ENCODE results near the gene MSRB1. TPM values are rescaled to one million over a fixed set of nuclear protein-coding genes. Genes with fewer than 3 reads are reported as not detected.

Gene MSRB1
- total and polyA plus RNA-seq, 2 of the 13 experiments (the other 11 are each of a cell fraction or from before 2014, with no cell fraction given) = 32.1 to 75.4 TPM

DNA sequence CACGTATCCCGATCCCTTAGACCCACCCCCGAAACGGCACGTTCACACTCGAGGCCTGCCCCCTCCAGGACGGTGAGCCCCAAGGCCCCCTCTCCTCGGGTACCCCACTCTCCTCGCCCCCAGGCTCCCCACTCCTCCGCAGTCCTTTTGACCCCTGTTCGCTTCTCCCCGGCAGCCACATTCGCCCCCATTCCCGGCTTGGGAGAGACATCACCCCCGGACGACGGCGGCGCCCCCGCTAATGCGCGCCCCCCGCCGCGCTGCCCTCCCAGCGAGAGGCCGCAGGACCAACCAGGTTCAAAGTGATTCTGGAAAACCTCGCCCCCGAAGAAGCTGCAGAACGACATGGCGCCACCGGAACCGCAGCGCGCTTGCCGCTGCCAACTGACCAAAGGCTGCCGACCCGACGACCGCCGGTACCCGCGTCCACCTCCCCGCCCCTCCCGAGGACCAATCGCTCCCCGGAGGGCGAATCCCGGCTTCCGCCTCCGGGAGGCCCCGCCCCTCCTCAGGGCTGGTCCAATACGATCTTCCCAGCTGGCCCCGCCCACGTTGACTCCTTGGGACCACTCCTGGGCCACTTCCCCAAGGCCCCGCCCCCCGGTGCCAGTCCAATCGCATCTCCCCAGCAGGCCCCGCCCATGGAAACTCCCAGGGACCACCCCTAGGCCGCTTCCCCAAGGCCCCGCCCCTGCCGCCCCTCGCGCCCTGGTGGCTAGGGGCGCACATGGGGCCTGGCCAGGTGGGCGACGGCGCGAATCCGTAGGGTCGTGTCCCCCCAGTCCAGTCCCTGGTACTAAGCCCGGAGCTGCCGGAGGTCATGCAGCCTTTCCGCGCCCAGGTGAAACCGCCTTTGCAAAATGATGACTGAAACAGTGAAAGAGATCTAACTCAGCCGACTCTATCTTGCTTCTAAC is at the start of gene MSRB1 (continued):
- TF ChIP-seq, protein P1, sequence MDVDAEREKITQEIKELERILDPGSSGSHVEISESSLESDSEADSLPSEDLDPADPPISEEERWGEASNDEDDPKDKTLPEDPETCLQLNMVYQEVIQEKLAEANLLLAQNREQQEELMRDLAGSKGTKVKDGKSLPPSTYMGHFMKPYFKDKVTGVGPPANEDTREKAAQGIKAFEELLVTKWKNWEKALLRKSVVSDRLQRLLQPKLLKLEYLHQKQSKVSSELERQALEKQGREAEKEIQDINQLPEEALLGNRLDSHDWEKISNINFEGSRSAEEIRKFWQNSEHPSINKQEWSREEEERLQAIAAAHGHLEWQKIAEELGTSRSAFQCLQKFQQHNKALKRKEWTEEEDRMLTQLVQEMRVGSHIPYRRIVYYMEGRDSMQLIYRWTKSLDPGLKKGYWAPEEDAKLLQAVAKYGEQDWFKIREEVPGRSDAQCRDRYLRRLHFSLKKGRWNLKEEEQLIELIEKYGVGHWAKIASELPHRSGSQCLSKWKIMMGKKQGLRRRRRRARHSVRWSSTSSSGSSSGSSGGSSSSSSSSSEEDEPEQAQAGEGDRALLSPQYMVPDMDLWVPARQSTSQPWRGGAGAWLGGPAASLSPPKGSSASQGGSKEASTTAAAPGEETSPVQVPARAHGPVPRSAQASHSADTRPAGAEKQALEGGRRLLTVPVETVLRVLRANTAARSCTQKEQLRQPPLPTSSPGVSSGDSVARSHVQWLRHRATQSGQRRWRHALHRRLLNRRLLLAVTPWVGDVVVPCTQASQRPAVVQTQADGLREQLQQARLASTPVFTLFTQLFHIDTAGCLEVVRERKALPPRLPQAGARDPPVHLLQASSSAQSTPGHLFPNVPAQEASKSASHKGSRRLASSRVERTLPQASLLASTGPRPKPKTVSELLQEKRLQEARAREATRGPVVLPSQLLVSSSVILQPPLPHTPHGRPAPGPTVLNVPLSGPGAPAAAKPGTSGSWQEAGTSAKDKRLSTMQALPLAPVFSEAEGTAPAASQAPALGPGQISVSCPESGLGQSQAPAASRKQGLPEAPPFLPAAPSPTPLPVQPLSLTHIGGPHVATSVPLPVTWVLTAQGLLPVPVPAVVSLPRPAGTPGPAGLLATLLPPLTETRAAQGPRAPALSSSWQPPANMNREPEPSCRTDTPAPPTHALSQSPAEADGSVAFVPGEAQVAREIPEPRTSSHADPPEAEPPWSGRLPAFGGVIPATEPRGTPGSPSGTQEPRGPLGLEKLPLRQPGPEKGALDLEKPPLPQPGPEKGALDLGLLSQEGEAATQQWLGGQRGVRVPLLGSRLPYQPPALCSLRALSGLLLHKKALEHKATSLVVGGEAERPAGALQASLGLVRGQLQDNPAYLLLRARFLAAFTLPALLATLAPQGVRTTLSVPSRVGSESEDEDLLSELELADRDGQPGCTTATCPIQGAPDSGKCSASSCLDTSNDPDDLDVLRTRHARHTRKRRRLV (CRISPR knock-in tag; IDR thresholded peaks at IDR 0.05) = peak; percentile 67; the same call in 1 of the 2 replicates
- no peak for TF ChIP-seq BCL6 (CRISPR knock-in tag; IDR thresholded peaks at IDR 0.05)
- no peak for TF ChIP-seq MATR3 (CRISPR knock-in tag; IDR thresholded peaks at IDR 0.05)
- 0 out of 2 replicates have a peak, but pooled peaks have one; percentile 77 for TF ChIP-seq SNAI1 (CRISPR knock-in tag; IDR thresholded peaks at IDR 0.05; ENCODE audit: borderline replicate concordance)
- peak; percentile 89 for TF ChIP-seq ZSCAN22 (CRISPR knock-in tag; IDR thresholded peaks at IDR 0.05)
- TF ChIP-seq, protein P2, sequence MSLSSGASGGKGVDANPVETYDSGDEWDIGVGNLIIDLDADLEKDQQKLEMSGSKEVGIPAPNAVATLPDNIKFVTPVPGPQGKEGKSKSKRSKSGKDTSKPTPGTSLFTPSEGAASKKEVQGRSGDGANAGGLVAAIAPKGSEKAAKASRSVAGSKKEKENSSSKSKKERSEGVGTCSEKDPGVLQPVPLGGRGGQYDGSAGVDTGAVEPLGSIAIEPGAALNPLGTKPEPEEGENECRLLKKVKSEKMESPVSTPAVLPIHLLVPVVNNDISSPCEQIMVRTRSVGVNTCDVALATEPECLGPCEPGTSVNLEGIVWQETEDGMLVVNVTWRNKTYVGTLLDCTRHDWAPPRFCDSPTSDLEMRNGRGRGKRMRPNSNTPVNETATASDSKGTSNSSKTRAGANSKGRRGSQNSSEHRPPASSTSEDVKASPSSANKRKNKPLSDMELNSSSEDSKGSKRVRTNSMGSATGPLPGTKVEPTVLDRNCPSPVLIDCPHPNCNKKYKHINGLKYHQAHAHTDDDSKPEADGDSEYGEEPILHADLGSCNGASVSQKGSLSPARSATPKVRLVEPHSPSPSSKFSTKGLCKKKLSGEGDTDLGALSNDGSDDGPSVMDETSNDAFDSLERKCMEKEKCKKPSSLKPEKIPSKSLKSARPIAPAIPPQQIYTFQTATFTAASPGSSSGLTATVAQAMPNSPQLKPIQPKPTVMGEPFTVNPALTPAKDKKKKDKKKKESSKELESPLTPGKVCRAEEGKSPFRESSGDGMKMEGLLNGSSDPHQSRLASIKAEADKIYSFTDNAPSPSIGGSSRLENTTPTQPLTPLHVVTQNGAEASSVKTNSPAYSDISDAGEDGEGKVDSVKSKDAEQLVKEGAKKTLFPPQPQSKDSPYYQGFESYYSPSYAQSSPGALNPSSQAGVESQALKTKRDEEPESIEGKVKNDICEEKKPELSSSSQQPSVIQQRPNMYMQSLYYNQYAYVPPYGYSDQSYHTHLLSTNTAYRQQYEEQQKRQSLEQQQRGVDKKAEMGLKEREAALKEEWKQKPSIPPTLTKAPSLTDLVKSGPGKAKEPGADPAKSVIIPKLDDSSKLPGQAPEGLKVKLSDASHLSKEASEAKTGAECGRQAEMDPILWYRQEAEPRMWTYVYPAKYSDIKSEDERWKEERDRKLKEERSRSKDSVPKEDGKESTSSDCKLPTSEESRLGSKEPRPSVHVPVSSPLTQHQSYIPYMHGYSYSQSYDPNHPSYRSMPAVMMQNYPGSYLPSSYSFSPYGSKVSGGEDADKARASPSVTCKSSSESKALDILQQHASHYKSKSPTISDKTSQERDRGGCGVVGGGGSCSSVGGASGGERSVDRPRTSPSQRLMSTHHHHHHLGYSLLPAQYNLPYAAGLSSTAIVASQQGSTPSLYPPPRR (CRISPR knock-in tag; IDR thresholded peaks at IDR 0.05; ENCODE audit: borderline replicate concordance) = 0 out of 2 replicates have a peak, but pooled peaks have one; percentile 55
- TF ChIP-seq ZNF672 (CRISPR knock-in tag; IDR thresholded peaks at IDR 0.05) = no peak
- no peak for TF ChIP-seq SNRNP70 (IDR thresholded peaks at IDR 0.05; ENCODE audit: low read depth, low read length)
- peak; percentile 39; the same call in 1 of the 2 replicates for TF ChIP-seq NFKBIZ (CRISPR knock-in tag; IDR thresholded peaks at IDR 0.05)
- no peak for TF ChIP-seq TOE1 (CRISPR knock-in tag; IDR thresholded peaks at IDR 0.05)
- no peak for TF ChIP-seq ISX (CRISPR knock-in tag; conservative IDR thresholded peaks at IDR 0.05)
- no peak for TF ChIP-seq JARID2 (CRISPR knock-in tag; IDR thresholded peaks at IDR 0.05; ENCODE audit: insufficient replicate concordance)
- TF ChIP-seq IKZF1 (IDR thresholded peaks at IDR 0.05) = no peak
- no peak for TF ChIP-seq U2AF2 (IDR thresholded peaks at IDR 0.05; ENCODE audit: low read depth, low read length)
- peak; percentile 88 for TF ChIP-seq KLF11 (CRISPR knock-in tag; IDR thresholded peaks at IDR 0.05)
- peak; percentile 89 for TF ChIP-seq GABPB1 (CRISPR knock-in tag; IDR thresholded peaks at IDR 0.05)
- no peak; the same call in 1 of the 2 replicates for TF ChIP-seq ZNF143 (CRISPR knock-in tag; IDR thresholded peaks at IDR 0.05)
- TF ChIP-seq, protein P3, sequence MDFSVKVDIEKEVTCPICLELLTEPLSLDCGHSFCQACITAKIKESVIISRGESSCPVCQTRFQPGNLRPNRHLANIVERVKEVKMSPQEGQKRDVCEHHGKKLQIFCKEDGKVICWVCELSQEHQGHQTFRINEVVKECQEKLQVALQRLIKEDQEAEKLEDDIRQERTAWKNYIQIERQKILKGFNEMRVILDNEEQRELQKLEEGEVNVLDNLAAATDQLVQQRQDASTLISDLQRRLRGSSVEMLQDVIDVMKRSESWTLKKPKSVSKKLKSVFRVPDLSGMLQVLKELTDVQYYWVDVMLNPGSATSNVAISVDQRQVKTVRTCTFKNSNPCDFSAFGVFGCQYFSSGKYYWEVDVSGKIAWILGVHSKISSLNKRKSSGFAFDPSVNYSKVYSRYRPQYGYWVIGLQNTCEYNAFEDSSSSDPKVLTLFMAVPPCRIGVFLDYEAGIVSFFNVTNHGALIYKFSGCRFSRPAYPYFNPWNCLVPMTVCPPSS (IDR thresholded peaks at IDR 0.05) = no peak
- TF ChIP-seq RELA (CRISPR knock-in tag; IDR thresholded peaks at IDR 0.05) = no peak
- no peak for TF ChIP-seq RFX5 (IDR thresholded peaks at IDR 0.05; ENCODE audit: low read depth, low read length)

Measured in HepG2 (cell line).